Measurements from ENCODE around the gene WNT5A. TPM values are rescaled to one million over a fixed set of nuclear protein-coding genes. Genes with fewer than 3 reads are reported as not detected.

Gene WNT5A
- total and polyA plus RNA-seq, 9 of the 15 experiments (the other 6 are each of a cell fraction or from before 2014, with no cell fraction given) = 0.11 TPM; not detected in 8

GRCh38 chr3:55476515-55476914 is 10.6 kb downstream of the WNT5A start:
- intact Hi-C loops (cut with micrococcal nuclease) = no loop called here
- no peak overlapping the region for H3K4me3 ChIP-seq
- no TSS peak for BruUV-seq (replicated peaks)
- no peak overlapping the region for H3K9ac ChIP-seq (ENCODE audit: insufficient read depth in 1 of 2, low read depth in 2 of 2, low read length in 2 of 2)
- H3K27me3 ChIP-seq (ENCODE audit: control insufficient read depth in 2 of 2, insufficient read depth in 2 of 2, low read length in 2 of 2) = peaks cover 2 to 9% of the 10 kb centered on the region in 2 experiments; a peak in 4 of 5 replicates
- no peak overlapping the region for H2AFZ ChIP-seq (ENCODE audit: low read depth, low read length)
- TF ChIP-seq ZNF75A (CRISPR knock-in tag; IDR thresholded peaks at IDR 0.05) (no peak), OTX1 (CRISPR knock-in tag; IDR thresholded peaks at IDR 0.05) (no peak), ZC3H4 (CRISPR knock-in tag; IDR thresholded peaks at IDR 0.05; ENCODE audit: borderline replicate concordance) (no peak), FOXJ2 (tag; IDR thresholded peaks at IDR 0.05) (no peak), CTCF (IDR thresholded peaks at IDR 0.05 in 2 of 3, conservative IDR thresholded peaks at IDR 0.05 in 1 of 3; ENCODE audit: insufficient read depth in 2 of 3, low read depth in 1 of 3, low read length in 3 of 3) (no peak), POLR2A (conservative IDR thresholded peaks at IDR 0.05) (no peak), LARP7 (IDR thresholded peaks at IDR 0.05) (no peak), MECOM (CRISPR knock-in tag; IDR thresholded peaks at IDR 0.05) (no peak), ZNF589 (CRISPR knock-in tag; IDR thresholded peaks at IDR 0.05; ENCODE audit: low read depth) (no peak), ZNF696 (CRISPR knock-in tag; conservative IDR thresholded peaks at IDR 0.05) (no peak), POLR2H (tag; IDR thresholded peaks at IDR 0.05; ENCODE audit: low read depth) (no peak), YY1 (IDR thresholded peaks at IDR 0.05; ENCODE audit: borderline replicate concordance in 1 of 3, control insufficient read depth in 1 of 3, extremely low read depth in 1 of 3, insufficient read depth in 3 of 3, insufficient read length in 1 of 3, insufficient replicate concordance in 2 of 3, low read depth in 1 of 3, low read length in 2 of 3) (no peak), RAD21 (CRISPR knock-in tag; conservative IDR thresholded peaks at IDR 0.05 in 1 of 2, IDR thresholded peaks at IDR 0.05 in 1 of 2) (no peak), TAF15 (IDR thresholded peaks at IDR 0.05; ENCODE audit: low read depth, low read length) (no peak), RBM15 (IDR thresholded peaks at IDR 0.05; ENCODE audit: insufficient read depth, low read length) (no peak)
- TF ChIP-seq, protein P1, sequence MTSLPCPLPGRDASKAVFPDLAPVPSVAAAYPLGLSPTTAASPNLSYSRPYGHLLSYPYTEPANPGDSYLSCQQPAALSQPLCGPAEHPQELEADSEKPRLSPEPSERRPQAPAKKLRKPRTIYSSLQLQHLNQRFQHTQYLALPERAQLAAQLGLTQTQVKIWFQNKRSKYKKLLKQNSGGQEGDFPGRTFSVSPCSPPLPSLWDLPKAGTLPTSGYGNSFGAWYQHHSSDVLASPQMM (CRISPR knock-in tag; IDR thresholded peaks at IDR 0.05) = no peak
- TF ChIP-seq, protein P2, sequence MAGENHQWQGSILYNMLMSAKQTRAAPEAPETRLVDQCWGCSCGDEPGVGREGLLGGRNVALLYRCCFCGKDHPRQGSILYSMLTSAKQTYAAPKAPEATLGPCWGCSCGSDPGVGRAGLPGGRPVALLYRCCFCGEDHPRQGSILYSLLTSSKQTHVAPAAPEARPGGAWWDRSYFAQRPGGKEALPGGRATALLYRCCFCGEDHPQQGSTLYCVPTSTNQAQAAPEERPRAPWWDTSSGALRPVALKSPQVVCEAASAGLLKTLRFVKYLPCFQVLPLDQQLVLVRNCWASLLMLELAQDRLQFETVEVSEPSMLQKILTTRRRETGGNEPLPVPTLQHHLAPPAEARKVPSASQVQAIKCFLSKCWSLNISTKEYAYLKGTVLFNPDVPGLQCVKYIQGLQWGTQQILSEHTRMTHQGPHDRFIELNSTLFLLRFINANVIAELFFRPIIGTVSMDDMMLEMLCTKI (IDR thresholded peaks at IDR 0.05; ENCODE audit: partially characterized antibody) = no peak
- H3K27ac ChIP-seq (ENCODE audit: extremely low read depth, low read depth, low read length) = no peak overlapping the region
- H3K36me3 ChIP-seq (ENCODE audit: control insufficient read depth, insufficient read depth, low read length) = no peaks in the 10 kb centered on the region
- H3K9me1 ChIP-seq (ENCODE audit: control insufficient read depth, insufficient read depth, low read length) = no peaks in the 10 kb centered on the region
- H3K4me1 ChIP-seq (replicated peaks in 1 of 2; ENCODE audit: control insufficient read depth in 2 of 2, insufficient read depth in 2 of 2, low read length in 2 of 2) = no peaks in the 10 kb centered on the region
- H3K4me2 ChIP-seq (ENCODE audit: insufficient read depth, low read length) = no peak overlapping the region
- DNase-seq (ENCODE audit: extremely low read depth in 1 of 4, low spot score in 3 of 4) = no peak
- no peaks in the 10 kb centered on the region for H3K9me3 ChIP-seq (replicated peaks; ENCODE audit: control insufficient read depth, insufficient read depth, low read depth, low read length)
- no peaks in the 10 kb centered on the region for H3K79me2 ChIP-seq (ENCODE audit: control insufficient read depth, insufficient read depth, low read length)
- CTCF ChIA-PET (ENCODE audit: low intra/inter-chr PET ratio) = no interaction called here
- no peak for ATAC-seq
- in situ Hi-C loops (cut with MboI) = no loop called here
- no peaks in the 10 kb centered on the region for H4K20me1 ChIP-seq (replicated peaks; ENCODE audit: control insufficient read depth, insufficient read depth, low read length)
- WGBS (ENCODE audit: insufficient coverage, low coverage, missing lambda C conversion rate) = 3% methylated on average over 3 of the region's 3 CpGs
- POLR2A ChIA-PET = no interaction called here
- FAIRE-seq = no peak

All from K562 (cell line).